Measurements from ENCODE around the gene PCSK4.

PCSK4 gene

DNA sequence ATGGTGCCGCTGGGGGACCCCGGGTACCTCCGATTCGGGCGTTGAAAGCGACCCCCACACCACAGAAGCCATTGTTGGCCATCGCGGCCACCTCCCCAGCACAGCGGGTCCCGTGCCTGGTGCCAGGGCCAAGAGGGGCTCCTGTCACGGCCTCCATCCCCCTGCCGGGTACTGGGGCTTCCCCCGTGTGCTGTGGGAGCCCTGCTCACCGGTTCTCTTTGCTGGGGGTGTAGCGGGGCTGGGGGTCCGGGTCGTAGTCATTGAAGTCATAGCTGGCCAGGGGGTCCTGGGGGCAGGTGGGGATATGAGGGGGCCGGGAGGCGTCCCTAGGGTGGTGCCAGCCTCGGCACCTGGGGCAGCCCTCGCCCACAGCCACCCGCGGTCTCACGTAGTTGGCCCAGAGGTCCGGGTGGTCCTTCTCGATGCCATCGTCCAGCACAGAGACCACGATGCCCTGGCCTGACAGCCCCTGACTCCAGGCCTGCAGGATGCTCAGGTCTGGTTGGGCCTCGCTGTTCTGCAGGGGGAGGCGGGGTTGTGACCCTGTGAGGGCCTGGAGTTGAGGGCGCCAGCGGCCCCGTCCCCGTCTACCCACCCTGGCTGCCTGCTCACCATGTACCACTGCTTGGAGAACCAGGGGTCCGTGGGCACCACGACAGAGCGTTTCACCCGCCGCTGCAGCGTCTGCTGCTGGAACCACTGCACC is 2.4 kb downstream of the PCSK4 start:
- Mint-ChIP-seq H3K9me3 (no peaks in the 10 kb centered on the region), H3K36me3 (ENCODE audit: low read depth) (no peaks in the 10 kb centered on the region), H3K27me3 (ENCODE audit: low read depth, poor library complexity) (peaks cover 13% of the 10 kb centered on the region), H3K27ac (no peak overlapping the region), H3K4me3 (no peak overlapping the region), H3K4me1 (peaks cover 11% of the 10 kb centered on the region)
- no peak for DNase-seq
- TF ChIP-seq, protein P1, sequence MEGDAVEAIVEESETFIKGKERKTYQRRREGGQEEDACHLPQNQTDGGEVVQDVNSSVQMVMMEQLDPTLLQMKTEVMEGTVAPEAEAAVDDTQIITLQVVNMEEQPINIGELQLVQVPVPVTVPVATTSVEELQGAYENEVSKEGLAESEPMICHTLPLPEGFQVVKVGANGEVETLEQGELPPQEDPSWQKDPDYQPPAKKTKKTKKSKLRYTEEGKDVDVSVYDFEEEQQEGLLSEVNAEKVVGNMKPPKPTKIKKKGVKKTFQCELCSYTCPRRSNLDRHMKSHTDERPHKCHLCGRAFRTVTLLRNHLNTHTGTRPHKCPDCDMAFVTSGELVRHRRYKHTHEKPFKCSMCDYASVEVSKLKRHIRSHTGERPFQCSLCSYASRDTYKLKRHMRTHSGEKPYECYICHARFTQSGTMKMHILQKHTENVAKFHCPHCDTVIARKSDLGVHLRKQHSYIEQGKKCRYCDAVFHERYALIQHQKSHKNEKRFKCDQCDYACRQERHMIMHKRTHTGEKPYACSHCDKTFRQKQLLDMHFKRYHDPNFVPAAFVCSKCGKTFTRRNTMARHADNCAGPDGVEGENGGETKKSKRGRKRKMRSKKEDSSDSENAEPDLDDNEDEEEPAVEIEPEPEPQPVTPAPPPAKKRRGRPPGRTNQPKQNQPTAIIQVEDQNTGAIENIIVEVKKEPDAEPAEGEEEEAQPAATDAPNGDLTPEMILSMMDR (IDR thresholded peaks at IDR 0.05): no peak

DNA sequence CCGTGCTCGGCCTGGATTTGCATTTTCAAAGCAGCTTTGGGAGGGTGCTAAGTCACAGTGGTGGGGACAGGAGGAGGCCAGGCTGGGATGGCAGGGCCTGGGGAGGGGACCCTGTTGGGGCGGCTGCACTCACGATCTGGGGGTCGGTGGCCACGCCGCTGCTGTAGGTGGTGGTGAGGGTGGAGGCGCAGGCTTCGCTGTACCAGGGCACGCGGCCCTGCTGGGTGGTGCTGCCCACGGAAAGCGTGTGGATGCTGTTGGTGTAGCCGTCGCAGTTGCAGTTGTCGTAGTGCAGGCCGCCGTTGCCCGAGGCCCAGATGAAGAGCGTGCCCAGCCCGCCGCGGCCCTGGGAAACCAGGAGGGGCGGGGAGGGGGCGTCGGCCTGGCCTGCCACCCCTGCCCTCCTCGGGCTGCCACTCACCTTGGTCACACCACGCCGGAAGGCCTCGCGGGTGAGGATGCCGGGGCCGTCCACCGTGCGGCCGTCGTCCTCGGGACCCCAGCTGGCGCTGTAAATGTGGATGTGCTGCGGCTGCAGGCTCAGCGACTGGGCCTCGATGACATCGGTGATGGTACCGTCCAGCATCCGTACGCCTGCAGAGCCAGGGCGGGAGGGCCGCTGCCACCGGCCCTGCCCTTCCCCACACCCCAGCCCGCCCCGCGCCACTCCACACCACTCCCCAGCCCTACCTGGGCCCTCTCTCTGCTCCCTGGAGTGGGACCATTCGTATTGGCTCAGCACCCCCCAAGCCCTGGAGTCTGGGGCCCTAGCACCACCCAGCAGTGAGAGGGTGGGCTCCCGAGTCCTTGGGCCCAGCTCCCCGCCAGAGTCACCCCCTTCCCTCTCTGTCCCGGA is 3.2 kb downstream of the PCSK4 start:
- no peak overlapping the region for H3K27ac Mint-ChIP-seq
- no peaks in the 10 kb centered on the region for H3K36me3 Mint-ChIP-seq (ENCODE audit: low read depth)
- peaks cover 10% of the 10 kb centered on the region for H3K4me1 Mint-ChIP-seq
- no peak for DNase-seq
- H3K9me3 Mint-ChIP-seq: no peaks in the 10 kb centered on the region
- TF ChIP-seq, protein P1 (IDR thresholded peaks at IDR 0.05): no peak
- peaks cover 5% of the 10 kb centered on the region for H3K27me3 Mint-ChIP-seq (ENCODE audit: low read depth, poor library complexity)
- no peak overlapping the region for H3K4me3 Mint-ChIP-seq

DNA sequence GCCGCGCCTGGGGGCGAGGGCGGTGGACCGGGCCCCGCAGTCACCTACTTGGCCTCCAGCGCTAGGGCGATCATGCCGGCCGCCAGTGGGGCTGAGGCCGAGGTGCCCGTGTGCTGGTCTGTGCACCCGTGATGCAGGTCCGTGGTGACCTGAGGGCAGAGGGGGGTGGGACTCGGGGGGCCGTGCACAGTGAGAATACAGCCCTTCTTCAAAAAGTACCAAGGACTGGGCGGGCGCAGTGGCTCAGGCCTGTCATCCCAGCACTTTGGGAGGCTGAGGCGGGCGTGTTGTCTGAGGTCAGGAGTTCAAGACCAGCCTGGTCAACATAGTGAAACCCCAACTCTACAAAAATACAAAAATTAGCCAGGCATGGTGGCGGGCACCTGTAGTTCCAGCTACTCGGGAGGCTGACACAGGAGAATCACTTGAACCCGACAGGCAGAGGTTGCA is 6.1 kb downstream of the PCSK4 start:
- no peak overlapping the region for H3K4me3 Mint-ChIP-seq
- H3K36me3 Mint-ChIP-seq (ENCODE audit: low read depth): no peaks in the 10 kb centered on the region
- no peaks in the 10 kb centered on the region for H3K9me3 Mint-ChIP-seq
- TF ChIP-seq, protein P1 (IDR thresholded peaks at IDR 0.05): no peak
- DNase-seq: no peak
- no peak overlapping the region for H3K27ac Mint-ChIP-seq
- no peaks in the 10 kb centered on the region for H3K27me3 Mint-ChIP-seq (ENCODE audit: low read depth, poor library complexity)
- H3K4me1 Mint-ChIP-seq: peaks cover 4% of the 10 kb centered on the region

DNA sequence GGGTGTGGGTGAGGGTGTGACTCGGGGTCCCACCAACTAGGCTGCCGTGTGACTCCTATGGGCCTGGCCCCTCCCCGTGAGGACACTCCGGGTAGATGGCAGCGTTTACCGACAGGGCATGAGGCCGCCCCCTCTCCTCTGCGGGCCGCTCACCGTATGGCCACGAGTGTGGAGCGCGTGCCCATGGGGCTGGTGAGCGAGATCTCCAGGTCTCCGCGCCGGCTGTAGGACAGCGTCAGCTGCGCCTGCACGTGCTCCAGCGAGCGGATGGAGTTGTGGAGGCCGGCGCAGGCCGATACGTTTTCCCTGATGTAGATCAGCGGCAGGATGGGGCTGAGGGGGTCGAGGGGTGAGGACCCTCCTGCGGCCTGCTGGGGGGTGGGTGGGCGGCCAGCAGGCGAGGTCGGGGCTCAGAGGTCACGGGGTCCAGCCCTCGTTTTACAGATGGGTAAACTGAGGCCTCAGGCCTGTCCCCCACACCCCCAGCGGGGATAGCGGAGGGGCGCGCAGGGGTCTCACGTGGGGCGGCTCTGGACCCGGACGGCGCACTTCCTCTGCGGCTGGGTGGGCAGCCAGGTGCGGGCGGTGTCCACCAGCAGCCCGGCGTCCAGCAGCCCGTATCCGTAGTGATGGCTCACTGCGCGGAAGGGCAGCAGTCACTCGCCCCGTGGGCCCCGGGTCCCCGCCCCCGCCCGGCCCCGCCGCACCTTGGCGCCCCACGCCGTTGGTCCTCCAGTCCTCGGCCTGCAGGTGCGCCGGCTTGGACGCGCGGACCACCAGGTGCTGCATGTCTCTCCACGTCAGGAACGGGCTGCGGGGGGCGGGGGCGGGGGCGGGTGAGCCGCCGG is 6.8 kb downstream of the PCSK4 start:
- no peaks in the 10 kb centered on the region for H3K36me3 Mint-ChIP-seq (ENCODE audit: low read depth)

DNA sequence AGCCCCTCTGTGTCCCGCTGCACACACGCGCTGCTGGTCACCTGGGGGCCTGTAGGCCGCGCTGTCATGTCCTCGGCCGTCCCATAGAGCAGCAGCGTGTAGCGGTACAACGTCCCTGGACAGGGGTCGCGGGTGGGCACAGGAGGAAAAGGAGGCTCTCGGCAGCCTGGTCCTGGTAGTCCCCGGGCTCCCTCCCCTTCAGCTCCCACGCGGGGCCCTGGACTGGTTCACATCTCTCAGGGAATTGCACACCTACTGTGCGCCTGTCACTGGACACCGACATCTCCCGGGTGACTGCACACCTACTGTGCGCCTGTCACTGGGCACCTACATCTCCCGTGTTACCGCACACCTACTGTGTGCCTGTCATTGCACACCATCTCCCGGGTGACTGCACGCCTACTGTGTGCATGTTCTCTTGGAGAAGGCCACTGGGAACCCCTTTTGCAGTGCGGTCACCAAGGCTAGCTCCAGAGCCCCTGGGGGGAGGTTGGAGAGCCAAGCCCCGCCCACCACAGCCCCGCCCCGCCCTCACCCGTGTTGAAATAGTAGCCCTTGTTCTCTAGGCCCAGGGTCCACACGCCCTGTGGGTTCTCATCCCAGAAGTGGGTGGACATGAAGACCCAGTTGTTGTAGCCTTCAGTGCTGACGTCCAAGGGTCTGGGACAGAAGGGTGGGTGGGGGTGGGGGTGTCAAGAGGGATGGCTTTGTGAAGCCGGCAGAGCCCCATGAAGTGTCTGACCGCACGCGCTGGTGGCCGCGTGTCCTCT is 7.6 kb downstream of the PCSK4 start:
- Mint-ChIP-seq H3K9me3 (no peaks in the 10 kb centered on the region), H3K4me1 (peaks cover 15% of the 10 kb centered on the region), H3K27me3 (ENCODE audit: low read depth, poor library complexity) (no peaks in the 10 kb centered on the region), H3K4me3 (no peak overlapping the region), H3K36me3 (ENCODE audit: low read depth) (peaks cover under 1% of the 10 kb centered on the region), H3K27ac (no peak overlapping the region)
- no peak for DNase-seq
- TF ChIP-seq, protein P1 (IDR thresholded peaks at IDR 0.05): no peak

More for the DNA sequence above, 6.8 kb downstream of the PCSK4 start:
- Mint-ChIP-seq H3K4me3 (no peak overlapping the region), H3K27me3 (ENCODE audit: low read depth, poor library complexity) (no peaks in the 10 kb centered on the region), H3K27ac (no peak overlapping the region), H3K9me3 (no peaks in the 10 kb centered on the region), H3K4me1 (peaks cover 8% of the 10 kb centered on the region)
- TF ChIP-seq, protein P1 (IDR thresholded peaks at IDR 0.05): no peak
- DNase-seq: no peak

Measured in nephron progenitor cell (in vitro differentiated cells).